ENCODE data around the gene EPHA10.

DNA sequence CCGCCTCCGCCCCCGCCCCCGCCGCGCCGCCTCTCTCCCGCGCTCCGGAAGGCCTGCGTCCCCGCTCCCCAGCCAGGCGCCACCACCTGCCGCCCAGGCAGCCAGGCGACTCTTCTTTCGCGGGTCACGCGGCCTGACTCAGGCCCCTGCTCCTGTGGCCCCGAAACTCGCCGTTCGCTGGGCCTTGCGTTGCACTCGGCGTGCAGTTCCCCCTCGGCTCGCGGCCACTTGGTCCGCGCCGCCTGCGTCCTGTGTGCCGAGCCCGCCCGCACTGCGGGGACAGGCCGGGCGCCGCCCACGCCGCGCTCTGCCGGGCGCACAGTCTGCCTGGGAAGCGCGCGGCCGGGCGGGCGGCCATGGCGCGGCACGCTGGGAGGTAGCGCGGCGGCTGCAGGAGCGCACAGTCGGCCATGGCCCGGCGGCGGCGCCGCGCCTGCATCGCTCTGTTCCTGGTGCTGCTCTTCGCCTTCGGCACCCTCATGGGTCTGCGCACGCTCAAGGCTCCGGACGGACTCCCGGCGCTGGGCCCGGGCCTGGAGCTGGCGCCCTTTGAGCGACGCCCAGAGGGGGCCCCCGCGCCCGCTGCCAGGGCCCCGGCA, 29.0 kb upstream of the EPHA10 start, which contains the start of gene MANEAL:
- TF ChIP-seq POLR2AphosphoS5 (IDR thresholded peaks at IDR 0.05; ENCODE audit: borderline replicate concordance, low read depth, low read length) (no peak), EZH2 (IDR thresholded peaks at IDR 0.05) (no peak)
